ENCODE results near the gene NLGN1.
A peak's percentile ranks its signal among the peaks of the same experiment; 100 is the strongest.
"Not testable (repeated sequence)": the region's sequence is repeated elsewhere in the genome, so short reads cannot be mapped to it uniquely, and the experiment has no call there.

NLGN1 gene

GRCh38 chr3:173567997-173568396 lies 170.5 kb downstream of the NLGN1 start:
- DNase-seq, result no peak

GRCh38 chr3:173568623-173569022 lies 171.1 kb downstream of the NLGN1 start:
- DNase-seq, result no peak

DNA sequence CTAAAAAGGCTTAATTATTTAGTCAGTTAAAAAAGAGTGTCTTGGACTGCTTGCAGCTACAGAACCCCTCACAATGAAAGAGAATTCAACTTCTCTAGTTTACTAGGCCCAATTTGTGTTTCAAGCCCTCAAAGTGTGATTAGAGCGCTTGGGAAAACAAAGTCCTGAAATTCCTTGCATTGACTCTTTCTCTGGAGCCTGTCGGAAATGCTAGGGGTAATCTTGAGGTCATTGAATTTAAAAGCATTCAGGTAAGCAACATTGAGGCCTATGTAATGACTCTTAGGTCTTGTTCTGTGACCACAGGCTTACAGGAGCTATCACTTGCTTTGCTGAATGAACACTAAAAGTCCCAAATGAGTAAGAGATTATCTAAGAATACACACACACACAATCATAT lies 186.0 kb downstream of the NLGN1 start:
- DNase-seq, result no peak

GRCh38 chr3:173584093-173584837 lies 186.7 kb downstream of the NLGN1 start:
- DNase-seq, result peak in 1 of 2 experiments; percentile 14

DNA sequence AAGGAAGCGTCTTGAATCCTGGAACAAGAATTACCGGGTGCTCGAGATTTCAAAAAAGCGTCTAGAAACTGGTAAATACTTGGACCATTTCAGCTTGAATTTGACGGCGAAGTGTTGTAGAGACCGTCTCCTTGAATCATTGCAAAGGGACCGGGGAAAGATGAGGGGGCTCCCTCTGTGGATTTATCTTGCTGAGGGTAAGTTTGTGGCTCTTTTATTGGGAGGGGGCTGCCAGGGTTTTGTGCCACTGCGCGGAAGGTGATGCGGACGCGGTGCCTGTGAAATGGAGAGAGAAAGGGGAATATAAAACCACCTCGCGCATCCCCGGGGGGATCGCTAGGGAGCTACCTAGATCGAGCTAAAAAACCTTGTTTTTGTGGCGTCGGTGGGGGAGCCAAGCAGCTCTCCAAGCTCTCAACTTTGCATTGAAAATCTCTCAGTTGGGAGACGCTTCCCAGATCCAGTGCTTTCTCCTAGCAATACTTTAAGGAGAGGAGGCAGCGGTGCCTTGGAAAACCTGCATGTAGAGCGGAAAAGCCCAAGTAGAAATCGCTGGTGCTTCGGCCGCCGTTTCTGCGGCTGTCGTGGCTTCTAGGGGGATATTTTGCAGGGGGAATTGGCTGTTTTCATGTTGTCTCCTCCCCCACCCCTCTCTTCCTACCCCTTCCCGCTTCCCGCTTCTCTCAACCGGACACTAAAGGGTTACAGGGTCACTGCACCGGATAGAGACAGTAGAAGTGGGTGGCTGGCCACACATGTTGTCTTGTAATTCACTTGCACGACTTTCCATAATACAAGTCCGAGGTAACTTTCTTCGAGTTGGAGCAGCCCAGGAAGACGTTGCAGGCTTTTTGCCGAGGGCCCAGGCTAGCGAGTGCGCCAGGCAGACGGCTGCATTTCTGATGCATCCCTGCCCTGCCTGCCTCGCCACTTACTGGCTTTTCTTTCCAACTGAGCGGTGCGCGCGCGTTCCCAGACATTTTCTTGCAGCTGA lies 187.6 kb downstream of the NLGN1 start:
- no peak for DNase-seq

- DNase-seq, result no peak
These were observed 188.6 kb downstream of the NLGN1 start for GRCh38 chr3:173586166-173586565.

DNA sequence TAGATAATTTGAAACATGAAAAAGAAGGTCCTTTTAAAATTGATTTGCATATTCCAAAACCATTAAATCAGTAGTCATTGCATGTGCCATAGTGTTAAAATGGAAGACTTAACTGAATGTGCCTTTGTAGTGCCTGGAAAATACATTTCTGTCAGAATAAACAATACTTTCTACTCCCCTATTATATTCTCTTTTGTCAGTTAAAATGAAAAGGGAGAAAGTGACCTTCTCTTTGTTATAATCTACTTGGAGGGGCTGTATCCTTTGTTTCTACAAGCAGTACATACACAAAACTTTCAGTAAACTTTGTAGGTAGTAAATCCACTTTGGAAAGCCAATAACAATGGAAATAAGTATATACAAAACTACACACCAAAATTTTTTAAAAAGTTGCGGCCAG lies 189.5 kb downstream of the NLGN1 start:
- DNase-seq, result no peak

DNA sequence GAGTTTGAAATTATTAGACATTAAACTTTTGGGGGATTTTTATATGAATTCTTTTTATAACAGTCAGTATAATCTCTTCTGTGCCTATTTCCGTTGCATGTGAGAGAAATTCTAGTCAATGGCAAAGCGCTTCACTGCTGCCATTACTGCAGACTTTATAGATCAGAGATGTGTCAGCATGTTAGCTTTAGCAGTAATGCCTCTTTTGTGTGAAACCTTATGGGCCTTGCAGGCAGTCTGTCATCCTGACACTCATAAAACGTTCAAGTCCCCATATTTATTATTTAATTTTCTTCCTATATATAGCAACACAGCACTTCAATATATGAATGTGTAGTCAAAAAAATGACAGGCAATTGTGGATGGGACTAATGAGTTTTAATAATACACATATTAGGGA lies 191.0 kb downstream of the NLGN1 start:
- no peak for DNase-seq

- no peak for DNase-seq
These were observed 191.6 kb downstream of the NLGN1 start for GRCh38 chr3:173589116-173589515.

- no peak for DNase-seq
These were observed 193.9 kb downstream of the NLGN1 start for GRCh38 chr3:173591401-173591800.

GRCh38 chr3:173594881-173595280 lies 197.3 kb downstream of the NLGN1 start:
- not testable (repeated sequence) for DNase-seq

DNA sequence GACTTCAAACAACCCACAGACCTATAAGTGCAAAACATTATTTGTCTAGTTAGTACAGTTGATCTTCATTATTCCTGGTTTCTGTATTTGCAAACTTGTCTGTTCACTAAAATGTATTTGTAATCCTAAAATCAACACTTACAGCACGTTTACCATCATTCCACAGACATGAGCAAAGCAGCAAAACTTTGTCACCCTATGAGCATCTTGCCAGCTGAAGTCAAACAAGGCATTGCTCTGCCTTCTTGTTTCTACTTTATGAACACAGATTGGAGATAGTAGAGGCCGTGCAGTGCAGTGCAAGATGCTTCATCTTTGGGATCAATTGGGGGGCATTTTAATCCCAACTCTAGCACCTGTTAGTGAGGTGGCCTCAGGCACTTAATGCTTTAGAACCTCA lies 202.1 kb downstream of the NLGN1 start:
- no peak for DNase-seq

DNA sequence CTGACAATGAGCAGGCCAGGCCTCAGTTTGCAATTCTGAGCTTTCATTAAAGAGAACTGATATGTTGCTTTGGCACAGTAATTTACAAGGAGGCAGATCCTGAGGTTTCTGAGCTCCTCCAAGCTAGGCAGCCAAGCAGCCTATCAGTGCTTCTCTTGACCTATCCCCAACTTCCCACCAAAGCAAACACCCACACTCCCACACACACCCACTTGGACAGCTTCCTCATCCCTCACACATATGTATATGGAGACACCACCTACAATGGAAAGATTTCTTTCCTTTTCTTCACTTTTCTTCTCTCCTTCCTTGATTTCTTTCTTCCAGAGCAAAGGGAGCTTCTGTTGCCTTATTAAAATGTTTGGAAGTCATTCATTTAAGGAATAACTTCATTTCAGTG lies 217.0 kb downstream of the NLGN1 start:
- DNase-seq, result no peak

DNA sequence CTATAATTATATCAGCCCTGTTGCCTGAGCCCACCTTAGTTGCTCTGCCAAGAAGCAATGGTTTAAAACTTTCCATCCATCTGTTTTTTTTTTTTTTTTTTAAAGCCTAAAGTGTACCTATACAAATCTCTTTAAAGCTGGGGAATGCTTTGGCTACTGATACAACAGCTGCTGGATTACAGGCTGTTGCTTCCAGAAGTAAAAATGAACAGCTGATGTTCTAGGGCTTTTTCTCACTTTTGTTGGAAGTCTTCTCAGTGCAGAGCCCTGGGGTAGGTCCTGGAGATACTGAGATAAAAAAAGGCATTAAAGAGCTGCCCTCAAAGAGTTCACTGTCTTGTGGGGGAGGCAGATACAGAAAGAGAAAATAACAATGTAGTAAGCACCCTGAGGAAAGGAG lies 218.1 kb downstream of the NLGN1 start:
- no peak for DNase-seq

DNA sequence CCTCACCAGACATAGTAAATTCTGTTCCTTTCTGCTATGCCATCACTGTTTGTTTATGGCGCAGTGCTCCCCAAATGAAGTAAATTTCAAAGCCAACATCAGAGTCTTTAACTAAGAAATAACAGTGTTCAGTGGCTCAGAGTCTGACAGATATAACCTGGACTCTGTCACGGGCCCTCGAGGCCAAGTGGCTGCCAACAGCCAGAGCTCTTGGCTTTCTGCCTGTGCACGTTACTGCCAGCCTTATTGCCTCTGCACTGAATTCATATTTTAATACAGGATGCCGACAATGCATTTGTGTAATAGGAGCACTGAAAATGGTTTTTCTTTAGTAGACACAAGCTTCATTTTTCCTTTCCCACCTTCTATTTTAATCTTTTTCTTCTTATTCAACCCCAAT lies 219.9 kb downstream of the NLGN1 start:
- no peak for DNase-seq

GRCh38 chr3:173618148-173618547 lies 220.6 kb downstream of the NLGN1 start:
- DNase-seq, result no peak

DNA sequence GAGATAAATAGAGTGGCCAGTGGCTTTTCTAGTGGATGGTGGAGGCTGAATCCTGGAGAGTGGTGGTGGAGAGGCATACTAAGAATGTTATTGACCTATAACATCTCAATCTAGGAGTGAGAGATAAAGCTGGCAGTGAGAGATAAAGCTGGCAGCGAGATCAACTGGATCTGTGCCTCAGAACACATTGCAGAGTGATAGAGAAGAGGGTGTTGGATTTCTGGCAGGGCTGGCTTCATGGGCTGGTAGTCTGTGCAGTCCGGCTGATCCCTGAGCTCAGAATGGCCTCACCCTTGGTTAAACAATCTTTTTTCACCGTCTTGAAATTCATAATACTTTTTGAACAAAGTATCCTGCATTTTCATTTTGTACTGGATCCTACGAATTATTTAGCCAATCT lies 221.2 kb downstream of the NLGN1 start:
- DNase-seq, result no peak

- DNase-seq, result no peak
These were observed 224.6 kb downstream of the NLGN1 start for GRCh38 chr3:173622166-173622565.

DNA sequence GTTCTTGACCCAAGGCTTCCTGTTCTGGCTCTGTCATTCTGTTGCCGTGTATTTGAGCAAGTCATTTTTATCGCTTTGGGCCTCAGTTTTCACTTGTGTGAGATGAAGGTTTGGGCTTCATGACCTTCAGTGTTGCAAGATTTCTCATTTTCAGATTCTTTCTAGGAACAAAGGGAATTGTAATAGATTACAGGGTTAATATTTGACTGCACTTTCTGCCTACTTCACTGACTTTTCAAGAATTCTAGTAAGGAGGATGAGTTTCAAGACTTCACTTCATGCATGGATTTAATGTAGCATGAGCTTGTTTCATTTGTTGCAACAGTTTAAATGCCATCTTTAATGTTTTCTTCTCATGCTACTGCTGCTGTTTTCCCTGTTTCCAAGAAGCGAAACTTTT lies 226.5 kb downstream of the NLGN1 start:
- no peak for DNase-seq

DNA sequence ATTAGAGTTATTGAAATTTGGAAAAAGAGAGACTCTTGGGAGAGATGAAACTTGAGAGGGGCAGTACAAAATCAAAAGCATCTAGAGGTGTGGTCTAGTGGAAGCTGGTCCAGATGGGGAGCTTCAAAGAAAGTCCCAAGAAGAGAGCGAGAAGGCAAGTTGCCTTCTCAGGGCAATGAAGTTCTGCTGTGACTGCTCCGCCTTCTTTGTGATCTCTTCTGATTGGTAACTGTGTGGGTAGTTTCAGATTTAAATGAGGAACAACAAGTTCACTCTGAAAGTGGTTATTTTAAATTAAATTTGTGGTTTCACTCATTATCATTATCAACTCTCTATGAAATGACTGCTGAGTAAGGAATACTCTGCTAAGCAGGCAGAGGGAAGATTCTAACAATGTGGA lies 233.3 kb downstream of the NLGN1 start:
- no peak for DNase-seq

DNA sequence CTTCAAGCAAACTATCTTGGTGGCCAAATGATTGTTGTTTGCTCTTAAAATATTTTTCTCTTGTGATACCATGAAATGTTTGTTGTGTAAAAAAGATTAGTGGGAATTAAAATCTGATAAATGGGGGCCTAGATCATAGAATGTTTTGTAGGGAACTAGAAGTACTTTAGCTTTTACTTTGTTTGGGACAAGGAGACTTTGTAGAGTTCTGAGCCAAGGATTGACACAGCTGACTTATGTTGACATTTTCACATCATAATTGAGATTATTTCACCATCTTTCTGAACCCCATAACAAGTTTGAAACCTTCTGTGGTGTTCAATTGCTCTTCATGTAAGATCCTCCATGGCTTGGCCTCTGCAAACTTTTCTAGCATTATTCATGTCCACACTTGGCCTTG lies 235.4 kb downstream of the NLGN1 start:
- DNase-seq, result no peak

DNA sequence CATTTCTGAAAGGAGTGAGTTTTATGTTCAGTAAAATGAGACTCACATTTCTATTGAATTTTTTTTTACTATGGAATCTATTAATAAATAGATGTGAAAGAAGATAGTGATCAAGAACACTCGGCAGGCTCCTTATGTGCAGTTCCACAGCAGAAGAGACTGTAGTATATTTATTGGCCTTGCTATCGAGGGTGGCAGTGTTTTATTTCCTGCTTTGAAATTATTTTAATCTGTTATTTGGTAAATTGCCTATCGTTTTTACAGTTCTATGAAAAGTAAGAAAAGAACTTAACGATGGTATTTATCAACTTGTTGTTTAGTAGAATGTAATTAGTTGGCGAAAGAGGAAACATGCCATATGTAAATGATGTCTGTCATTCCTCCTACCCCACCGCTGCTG lies 238.3 kb downstream of the NLGN1 start:
- no peak for DNase-seq

DNA sequence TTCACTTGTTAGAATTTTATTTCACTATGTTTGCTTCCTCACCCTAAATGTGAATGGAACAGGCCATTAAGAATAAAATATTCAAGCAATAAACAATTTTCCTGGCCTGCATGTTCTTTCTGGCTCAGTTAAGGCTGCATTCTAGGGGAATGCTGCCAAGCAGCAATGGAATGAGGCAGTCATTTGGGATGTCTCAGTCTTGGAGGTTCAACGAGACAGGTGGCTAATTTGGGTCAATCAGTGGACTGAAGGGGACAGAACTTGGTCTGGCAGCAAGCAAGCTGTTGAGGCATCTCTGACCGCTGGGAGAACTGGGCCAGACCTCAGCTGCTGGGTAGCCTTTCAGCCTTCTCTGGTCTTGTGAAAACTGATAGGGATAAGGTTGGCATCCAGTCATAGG lies 241.6 kb downstream of the NLGN1 start:
- no peak for DNase-seq

- no peak for DNase-seq
These were observed 244.2 kb downstream of the NLGN1 start for GRCh38 chr3:173641696-173642095.

Data from NCI-H526 (cell line).